HepG2 (cell line): ENCODE data around the gene PRDX4.

ENCODE experiments used
- FOXK2 ChIP-seq: fragments of 450-650 bp; IDR thresholded peaks from 2 replicates; pipeline ENCODE4 v1.6.1; 2016
- RARA ChIP-seq: IDR thresholded peaks from 2 replicates; pipeline ENCODE4 v1.6.1; 2016; ENCODE audit warnings: missing genetic modification reagents, missing compliant biosample characterization
- TARDBP ChIP-seq: sonication (generic); formaldehyde crosslinking; IDR thresholded peaks from 2 replicates; pipeline ENCODE4 v1.8.0; 2022; ENCODE audit warnings: mild to moderate bottlenecking, missing genetic modification reagents
- U2AF2 ChIP-seq: fragments of 200-400 bp; formaldehyde crosslinking; IDR thresholded peaks from 2 replicates; pipeline ENCODE4 v1.6.1; 2017; ENCODE audit warnings: low read depth, mild to moderate bottlenecking, low read length
- TF ChIP-seq, protein P1 (sequence below): sonication (generic); formaldehyde crosslinking; IDR thresholded peaks from 2 replicates; pipeline ENCODE4 v1.5.0; 2020; ENCODE audit warnings: mild to moderate bottlenecking, missing genetic modification reagents, moderate library complexity

DNA sequence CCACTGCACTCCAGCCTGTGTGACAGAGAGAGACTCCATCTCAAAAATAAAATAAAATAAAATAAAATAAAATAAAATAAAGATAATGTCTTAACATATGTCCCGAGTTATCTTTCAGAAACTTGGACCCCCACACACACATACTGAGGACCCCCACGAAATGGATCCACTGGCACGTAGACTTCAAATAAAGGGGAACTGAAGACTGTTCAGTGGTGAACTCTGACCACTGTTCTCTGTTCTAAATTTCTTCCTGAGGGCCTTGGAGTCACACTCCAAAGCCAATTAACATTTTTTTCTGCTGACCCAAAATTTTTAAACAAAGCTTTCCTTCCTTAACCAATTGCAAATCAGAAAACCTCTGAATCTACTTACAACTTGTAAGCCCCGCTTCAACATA lies 43.5 kb upstream of the PRDX4 start:
- TF ChIP-seq TARDBP (CRISPR knock-in tag) (no peak), U2AF2 (no peak), RARA (CRISPR knock-in tag) (no peak), FOXK2 (no peak)
- TF ChIP-seq, protein P1, sequence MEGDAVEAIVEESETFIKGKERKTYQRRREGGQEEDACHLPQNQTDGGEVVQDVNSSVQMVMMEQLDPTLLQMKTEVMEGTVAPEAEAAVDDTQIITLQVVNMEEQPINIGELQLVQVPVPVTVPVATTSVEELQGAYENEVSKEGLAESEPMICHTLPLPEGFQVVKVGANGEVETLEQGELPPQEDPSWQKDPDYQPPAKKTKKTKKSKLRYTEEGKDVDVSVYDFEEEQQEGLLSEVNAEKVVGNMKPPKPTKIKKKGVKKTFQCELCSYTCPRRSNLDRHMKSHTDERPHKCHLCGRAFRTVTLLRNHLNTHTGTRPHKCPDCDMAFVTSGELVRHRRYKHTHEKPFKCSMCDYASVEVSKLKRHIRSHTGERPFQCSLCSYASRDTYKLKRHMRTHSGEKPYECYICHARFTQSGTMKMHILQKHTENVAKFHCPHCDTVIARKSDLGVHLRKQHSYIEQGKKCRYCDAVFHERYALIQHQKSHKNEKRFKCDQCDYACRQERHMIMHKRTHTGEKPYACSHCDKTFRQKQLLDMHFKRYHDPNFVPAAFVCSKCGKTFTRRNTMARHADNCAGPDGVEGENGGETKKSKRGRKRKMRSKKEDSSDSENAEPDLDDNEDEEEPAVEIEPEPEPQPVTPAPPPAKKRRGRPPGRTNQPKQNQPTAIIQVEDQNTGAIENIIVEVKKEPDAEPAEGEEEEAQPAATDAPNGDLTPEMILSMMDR (CRISPR knock-in tag): no peak
